Suppressor macrophage treated with lipopolysaccharide for 4 hours (primary cell): ENCODE results near the gene CASS4.
"Not testable (repeated sequence)": the region's sequence is repeated elsewhere in the genome, so short reads cannot be mapped to it uniquely, and the experiment has no call there.

Source experiments
- DNase-seq: peaks from one replicate; pipeline ENCODE4 v3.0.0-alpha.2; 2020

CASS4 gene

GRCh38 chr20:56411759-56412472 lies at the start of gene CASS4:
Gene CASS4 (plus strand): TSS chr20:56412260. CDS start chr20:56412459, 199 bp downstream.
- DNase-seq, result peak; percentile 85

GRCh38 chr20:56362833-56363413 lies 49.1 kb upstream of the CASS4 start:
- DNase-seq, result peak; percentile 13

- no peak for DNase-seq
Observed at GRCh38 chr20:56363491-56363890, 48.6 kb upstream of the CASS4 start.

GRCh38 chr20:56368351-56369134 lies 43.5 kb upstream of the CASS4 start:
- DNase-seq, result no peak

- DNase-seq, result no peak
Observed at GRCh38 chr20:56369179-56369578, 42.9 kb upstream of the CASS4 start.

- no peak for DNase-seq
Observed at GRCh38 chr20:56371977-56372376, 40.1 kb upstream of the CASS4 start.

- no peak for DNase-seq
Observed at GRCh38 chr20:56372850-56373249, 39.2 kb upstream of the CASS4 start.

GRCh38 chr20:56373942-56374341 lies 38.1 kb upstream of the CASS4 start:
- peak; percentile 94 for DNase-seq

GRCh38 chr20:56376331-56376730 lies 35.7 kb upstream of the CASS4 start:
- DNase-seq, result peak; percentile 70

GRCh38 chr20:56378386-56378785 lies 33.7 kb upstream of the CASS4 start:
- DNase-seq, result no peak

GRCh38 chr20:56380375-56380774 lies 31.7 kb upstream of the CASS4 start:
- DNase-seq, result peak; percentile 12

GRCh38 chr20:56381501-56381900 lies 30.6 kb upstream of the CASS4 start:
- no peak for DNase-seq

GRCh38 chr20:56382696-56383095 lies 29.4 kb upstream of the CASS4 start:
- no peak for DNase-seq

- no peak for DNase-seq
Observed at GRCh38 chr20:56383334-56383733, 28.7 kb upstream of the CASS4 start.

- no peak for DNase-seq
Observed at GRCh38 chr20:56385130-56385529, 26.9 kb upstream of the CASS4 start.

GRCh38 chr20:56386219-56386618 lies 25.8 kb upstream of the CASS4 start:
- DNase-seq, result no peak

- DNase-seq, result no peak
Observed at GRCh38 chr20:56388882-56389281, 23.2 kb upstream of the CASS4 start.

GRCh38 chr20:56389807-56390206 lies 22.3 kb upstream of the CASS4 start:
- no peak for DNase-seq

- not testable (repeated sequence) for DNase-seq
Observed at GRCh38 chr20:56390396-56390795, 21.7 kb upstream of the CASS4 start.

- no peak for DNase-seq
Observed at GRCh38 chr20:56391037-56391436, 21.0 kb upstream of the CASS4 start.

GRCh38 chr20:56391596-56392131 lies 20.4 kb upstream of the CASS4 start:
- DNase-seq, result no peak

GRCh38 chr20:56392132-56392880 lies 19.8 kb upstream of the CASS4 start, which contains the start of the genes AURKA and CSTF1:
Gene AURKA (minus strand): TSS chr20:56392215. CDS start chr20:56388197, 4,018 bp downstream.
Gene CSTF1 (plus strand): TSS chr20:56392645. CDS start chr20:56395553, 2,908 bp downstream.
- DNase-seq, result peak; percentile 100
